ACHN (cell line): ENCODE results near the gene B3GLCT.
A peak's percentile ranks its signal among the peaks of the same experiment; 100 is the strongest.

Experiments
- DNase-seq: peaks from one replicate; pipeline ENCODE4 v3.0.0-alpha.2; 2015
- in situ Hi-C: cut with HindIII; loops from 2 replicates; pipeline ENCODE4 v1.10.0; 2017; ENCODE audit warnings: low sequenced_read_pairs, low pct_ligation_motif_present, low pct_unique_long_range_greater_than_20kb

B3GLCT gene

GRCh38 chr13:31248361-31248760 is 48.6 kb downstream of the B3GLCT start:
- DNase-seq = no peak
- in situ Hi-C loops = loop anchor here (25.0 kb wide), 1 partner anchor 164 kb away; no protein-coding TSS in a partner anchor

- in situ Hi-C loops = loop anchor here (25.0 kb wide), 1 partner anchor 163 kb away; no protein-coding TSS in a partner anchor
- no peak for DNase-seq
Measured at GRCh38 chr13:31248965-31249539, 49.3 kb downstream of the B3GLCT start.

DNA sequence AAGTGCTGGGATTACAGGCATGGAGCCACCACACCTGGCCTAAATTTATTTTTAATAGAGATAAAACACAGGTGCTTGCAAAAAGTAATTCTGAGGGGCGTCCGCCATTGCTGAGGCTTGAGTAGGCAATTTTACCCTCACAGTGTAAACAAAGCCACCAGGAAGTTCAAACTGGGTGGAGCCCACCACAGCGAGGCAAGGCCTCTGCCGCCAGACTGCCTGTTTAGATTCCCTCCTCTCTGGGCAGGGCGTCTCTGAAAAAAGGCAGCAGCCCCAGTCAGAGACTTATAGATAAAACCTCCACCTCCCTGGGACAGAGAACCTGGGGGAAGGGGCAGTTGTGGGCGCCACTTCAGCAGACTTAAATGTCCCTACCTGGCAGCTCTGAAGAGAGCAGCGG is 50.7 kb downstream of the B3GLCT start:
- no peak for DNase-seq
- in situ Hi-C loops = no loop called here

- peak; percentile 24 for DNase-seq
- in situ Hi-C loops = no loop called here
Measured at GRCh38 chr13:31261241-31261640, 61.5 kb downstream of the B3GLCT start.

DNA sequence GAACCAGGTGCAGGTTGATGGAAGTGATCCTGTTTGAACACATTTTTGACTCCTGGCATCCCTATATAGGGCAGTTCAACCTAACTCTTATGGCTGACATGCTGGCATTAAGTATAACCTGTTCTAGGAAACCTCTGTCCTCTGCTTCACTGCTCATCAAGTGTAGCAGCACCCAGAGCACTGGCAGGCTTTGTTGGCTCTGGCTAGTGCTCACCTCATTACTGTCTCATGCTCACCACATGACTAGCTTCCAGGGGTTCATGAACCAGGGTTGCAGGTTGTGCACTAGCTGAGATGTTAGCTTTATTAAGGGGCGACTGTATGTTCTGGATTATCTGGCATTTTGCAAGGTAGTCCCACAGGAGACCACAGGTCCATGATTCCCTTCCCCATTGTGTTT is 63.6 kb downstream of the B3GLCT start:
- in situ Hi-C loops = no loop called here
- DNase-seq = no peak

DNA sequence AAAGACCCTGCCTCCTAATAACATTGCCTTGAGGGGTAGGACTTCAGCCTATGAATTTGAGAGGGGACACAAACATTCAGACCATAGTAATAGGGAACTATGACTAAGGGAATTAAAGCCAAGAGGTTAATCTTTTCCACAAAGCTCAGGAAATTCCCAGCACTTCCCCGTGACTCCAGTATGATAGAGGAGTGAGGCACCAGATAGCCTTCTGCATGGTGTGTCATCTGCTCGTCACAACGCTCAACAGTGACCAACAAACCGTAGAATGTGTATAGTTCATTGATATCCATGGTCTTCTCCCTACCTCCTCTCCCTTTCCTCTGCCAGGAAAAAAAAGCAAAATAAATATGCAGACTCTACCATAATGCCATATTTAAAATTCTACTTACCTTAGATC is 64.4 kb downstream of the B3GLCT start:
- in situ Hi-C loops = no loop called here
- DNase-seq = peak; percentile 78

DNA sequence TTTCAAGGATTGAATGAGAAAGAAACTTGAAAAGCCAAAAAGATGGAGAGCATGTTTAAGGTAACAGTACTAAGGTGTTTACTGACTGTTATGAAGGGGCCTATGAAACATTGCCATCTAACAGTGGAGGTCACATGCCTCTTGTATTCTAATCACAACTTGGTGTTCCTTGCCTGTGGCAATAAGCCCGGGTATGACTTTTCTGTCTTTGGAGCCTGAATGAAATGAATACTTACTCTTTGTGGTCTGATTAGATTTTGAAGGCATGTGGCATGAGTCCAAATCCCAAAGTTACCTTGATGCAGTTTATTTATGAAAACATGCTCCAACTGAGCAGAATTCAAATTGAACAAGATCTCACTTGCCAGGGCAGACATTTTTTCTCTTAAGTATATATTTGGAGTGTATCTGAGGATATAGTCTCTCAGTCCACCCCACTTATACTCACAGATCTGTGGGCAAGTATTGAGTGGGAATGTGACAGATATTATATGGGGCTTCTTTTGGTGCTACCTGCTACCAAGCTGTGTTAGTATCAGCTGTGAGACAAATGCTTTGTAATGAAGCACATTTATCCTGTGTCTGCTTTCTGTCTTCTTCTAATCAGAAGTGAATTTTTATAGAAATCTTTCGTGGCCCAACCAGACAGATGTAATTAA is 67.5 kb downstream of the B3GLCT start:
- DNase-seq = no peak
- in situ Hi-C loops = no loop called here

DNA sequence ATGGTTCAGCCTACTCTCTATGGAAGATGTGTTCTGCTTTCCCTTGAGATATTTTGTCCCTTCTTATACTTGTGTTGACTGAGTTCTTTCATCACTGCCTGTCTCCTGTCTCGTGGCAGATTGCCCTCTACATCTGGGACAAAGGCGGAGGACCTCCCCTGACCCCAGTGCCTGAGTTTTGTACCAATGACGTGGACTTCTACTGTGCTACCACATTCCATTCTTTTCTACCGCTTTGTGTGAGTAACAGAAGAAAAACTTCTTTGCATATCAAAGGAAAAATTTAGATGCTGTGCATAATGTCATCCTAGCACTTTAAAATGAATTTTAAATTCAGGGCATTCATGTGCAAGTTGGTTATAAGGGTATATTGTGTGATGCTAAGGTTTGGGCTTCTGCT is 74.6 kb downstream of the B3GLCT start:
- in situ Hi-C loops = no loop called here
- no peak for DNase-seq

- in situ Hi-C loops = no loop called here
- no peak for DNase-seq
Measured at GRCh38 chr13:31276421-31276820, 76.6 kb downstream of the B3GLCT start.

- in situ Hi-C loops = no loop called here
- no peak for DNase-seq
Measured at GRCh38 chr13:31278869-31279268, 79.1 kb downstream of the B3GLCT start.

DNA sequence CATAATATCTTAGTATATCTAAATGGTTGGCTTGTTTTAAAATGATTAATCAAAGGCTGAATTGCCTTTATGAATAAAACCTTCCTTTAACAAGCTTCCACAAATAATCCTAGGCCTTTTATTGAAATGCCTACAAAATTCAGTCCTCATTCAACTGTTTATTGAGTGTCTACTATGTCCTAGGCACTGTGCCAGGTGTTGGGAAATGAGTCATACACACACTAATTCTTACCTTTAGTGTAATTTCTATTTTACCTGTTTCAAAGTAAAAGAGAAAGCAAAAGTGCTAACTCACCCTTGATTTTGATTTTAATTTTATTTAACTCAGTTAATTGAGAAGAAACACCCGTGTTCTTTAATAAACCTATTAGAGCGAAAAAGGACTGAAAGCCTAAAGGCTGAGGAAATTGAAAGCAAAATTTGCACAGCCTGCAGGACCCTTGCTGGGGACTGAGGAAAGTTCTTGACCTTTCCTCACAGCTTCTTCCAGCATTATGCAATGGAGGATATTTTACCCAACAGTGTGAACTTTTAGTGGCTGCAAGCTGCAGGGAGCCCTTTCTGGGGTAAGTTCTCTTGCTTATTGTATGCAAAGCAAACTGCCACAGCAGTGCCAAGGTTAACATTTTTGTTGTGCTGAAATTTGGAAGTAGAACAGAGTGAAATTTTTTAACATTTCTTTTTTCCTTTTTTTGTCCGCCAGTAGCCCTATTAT is 83.1 kb downstream of the B3GLCT start:
- in situ Hi-C loops = no loop called here
- DNase-seq = no peak

- no peak for DNase-seq
- in situ Hi-C loops = no loop called here
Measured at GRCh38 chr13:31286930-31287329, 87.2 kb downstream of the B3GLCT start.

GRCh38 chr13:31301119-31301518 is 101.3 kb downstream of the B3GLCT start:
- in situ Hi-C loops = no loop called here
- no peak for DNase-seq

DNA sequence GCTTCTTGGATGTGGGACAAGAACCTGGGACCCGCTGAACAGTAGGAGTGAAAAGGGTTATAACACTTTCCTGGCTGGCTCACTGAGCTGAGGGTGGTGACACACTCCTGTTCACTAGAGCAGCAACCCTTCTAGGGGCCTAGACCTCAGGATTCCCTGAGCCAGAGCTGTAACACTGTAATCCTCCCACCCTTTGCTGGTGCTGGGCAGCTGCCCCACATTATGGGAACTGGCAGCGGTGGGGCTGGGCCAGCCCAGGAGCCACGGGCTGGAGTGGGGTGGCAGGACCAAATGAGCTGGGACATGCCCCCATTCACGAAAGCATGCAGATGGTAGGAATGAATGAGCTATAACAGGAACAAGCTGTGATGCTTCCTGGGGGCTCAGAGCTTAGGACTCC is 110.6 kb downstream of the B3GLCT start:
- in situ Hi-C loops = no loop called here
- DNase-seq = no peak

DNA sequence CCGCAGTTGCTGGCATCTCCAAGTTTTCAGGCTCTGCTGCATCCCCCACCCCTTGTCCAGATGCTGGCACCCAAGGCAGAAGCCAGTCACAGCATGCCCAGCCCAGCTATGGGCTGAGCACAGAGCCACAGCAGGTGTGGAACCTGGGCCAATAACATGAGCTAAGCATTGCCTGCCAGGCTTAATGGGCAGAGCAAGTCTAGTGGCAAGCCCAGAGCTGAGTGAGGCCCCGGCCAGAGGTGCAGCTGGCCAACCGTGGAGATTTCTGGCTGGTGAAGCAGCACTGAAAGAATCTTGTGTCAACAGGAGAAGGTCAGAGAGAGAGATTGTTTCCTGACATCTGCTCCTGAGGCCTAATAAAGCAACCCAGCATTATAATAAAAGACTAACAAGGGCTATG is 111.0 kb downstream of the B3GLCT start:
- in situ Hi-C loops = no loop called here
- DNase-seq = no peak

- in situ Hi-C loops = no loop called here
- DNase-seq = no peak
Measured at GRCh38 chr13:31311921-31312320, 112.1 kb downstream of the B3GLCT start.

DNA sequence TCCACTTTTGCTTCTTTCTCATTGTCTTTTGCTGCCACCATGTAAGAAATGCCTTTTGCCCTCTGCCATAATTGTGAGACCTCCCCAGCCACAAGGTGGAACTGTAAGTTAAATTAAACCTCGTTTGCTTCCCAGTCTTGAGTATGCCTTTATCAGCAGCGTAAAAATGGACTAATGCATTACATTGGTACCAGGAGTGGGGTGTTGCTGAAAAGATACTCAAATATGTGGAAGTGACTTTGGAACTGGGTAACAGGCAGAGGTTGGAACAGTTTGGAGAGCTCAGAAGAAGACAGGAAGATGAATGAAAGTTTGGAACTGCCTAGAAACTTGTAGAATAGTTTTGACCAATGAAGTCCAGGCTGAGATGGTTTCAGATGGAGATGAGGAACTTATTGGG is 115.2 kb downstream of the B3GLCT start:
- in situ Hi-C loops = no loop called here
- DNase-seq = no peak

- in situ Hi-C loops = no loop called here
- DNase-seq = no peak
Measured at GRCh38 chr13:31320946-31321345, 121.2 kb downstream of the B3GLCT start.

DNA sequence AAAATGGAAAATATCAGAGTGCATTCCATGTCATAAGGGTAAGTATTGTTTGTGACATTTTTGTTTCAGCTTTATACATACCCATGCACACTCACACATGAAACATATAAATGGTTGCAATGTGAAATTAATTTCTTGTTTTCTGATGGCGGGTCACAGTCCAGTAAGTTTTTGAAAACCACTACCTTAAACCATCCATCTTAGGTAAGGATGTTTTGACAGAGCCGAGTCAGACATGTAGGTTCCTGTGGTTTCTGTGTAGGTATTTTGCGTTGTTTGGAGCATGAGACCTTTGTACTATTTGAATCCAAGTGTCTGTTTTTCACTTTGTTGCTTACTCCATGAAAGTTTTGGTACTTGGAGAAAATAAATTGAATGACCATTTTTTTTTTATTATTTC is 121.7 kb downstream of the B3GLCT start:
- DNase-seq = no peak
- in situ Hi-C loops = no loop called here

DNA sequence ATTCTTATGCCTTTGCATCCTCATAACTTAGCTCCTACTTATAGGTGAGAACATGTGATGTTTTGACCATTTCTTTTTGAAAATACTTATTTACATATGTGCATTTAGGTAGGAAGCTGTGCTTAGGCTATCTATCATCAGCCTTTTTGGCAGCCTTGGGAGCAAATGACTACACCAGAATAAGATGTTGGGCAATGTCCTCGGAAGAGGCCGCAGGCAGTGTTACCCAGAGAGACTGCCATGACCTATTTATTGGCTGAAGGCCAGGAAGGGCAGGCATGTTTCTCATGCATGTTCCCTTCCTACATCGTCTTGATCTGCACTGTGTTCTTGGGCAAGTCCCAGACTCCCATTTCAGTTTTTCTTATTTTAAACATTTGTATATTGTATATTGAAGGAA is 122.3 kb downstream of the B3GLCT start:
- in situ Hi-C loops = no loop called here
- DNase-seq = no peak
